Measurements from ENCODE around the gene KCNG1.

Gene KCNG1

DNA sequence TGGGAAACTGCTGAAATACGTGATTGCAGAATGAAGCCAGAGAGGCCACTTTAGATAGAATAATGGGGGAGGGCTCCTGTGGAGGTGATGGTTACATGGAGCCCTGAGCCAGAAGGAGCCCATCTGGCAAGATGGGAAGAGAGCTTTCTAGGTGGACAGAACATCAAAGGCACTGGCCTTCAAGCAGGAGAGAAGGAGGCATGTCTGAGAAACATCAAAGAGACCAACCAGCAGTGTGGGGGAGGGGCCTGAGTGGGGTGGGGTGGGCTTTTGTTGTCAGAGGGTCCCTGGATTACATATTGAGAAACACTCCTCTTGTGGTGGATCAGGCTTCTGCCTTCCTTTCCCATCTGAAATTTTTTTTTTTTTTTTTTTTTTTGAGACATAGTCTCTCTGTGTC is 1.9 kb upstream of the KCNG1 start:
- no peak for TF ChIP-seq GATA3 (IDR thresholded peaks at IDR 0.05; ENCODE audit: low read depth, low read length)
- TF ChIP-seq GATA2 (IDR thresholded peaks at IDR 0.05; ENCODE audit: low read depth, low read length) = no peak

- TF ChIP-seq GATA2 (IDR thresholded peaks at IDR 0.05; ENCODE audit: low read depth, low read length) (no peak), GATA3 (IDR thresholded peaks at IDR 0.05; ENCODE audit: low read depth, low read length) (no peak)
These were observed 779 bp upstream of the KCNG1 start for GRCh38 chr20:51023617-51024155.

GRCh38 chr20:51022227-51022802 is 592 bp downstream of the KCNG1 start:
- TF ChIP-seq GATA3 (IDR thresholded peaks at IDR 0.05; ENCODE audit: low read depth, low read length) = no peak
- TF ChIP-seq GATA2 (IDR thresholded peaks at IDR 0.05; ENCODE audit: low read depth, low read length) = no peak

DNA sequence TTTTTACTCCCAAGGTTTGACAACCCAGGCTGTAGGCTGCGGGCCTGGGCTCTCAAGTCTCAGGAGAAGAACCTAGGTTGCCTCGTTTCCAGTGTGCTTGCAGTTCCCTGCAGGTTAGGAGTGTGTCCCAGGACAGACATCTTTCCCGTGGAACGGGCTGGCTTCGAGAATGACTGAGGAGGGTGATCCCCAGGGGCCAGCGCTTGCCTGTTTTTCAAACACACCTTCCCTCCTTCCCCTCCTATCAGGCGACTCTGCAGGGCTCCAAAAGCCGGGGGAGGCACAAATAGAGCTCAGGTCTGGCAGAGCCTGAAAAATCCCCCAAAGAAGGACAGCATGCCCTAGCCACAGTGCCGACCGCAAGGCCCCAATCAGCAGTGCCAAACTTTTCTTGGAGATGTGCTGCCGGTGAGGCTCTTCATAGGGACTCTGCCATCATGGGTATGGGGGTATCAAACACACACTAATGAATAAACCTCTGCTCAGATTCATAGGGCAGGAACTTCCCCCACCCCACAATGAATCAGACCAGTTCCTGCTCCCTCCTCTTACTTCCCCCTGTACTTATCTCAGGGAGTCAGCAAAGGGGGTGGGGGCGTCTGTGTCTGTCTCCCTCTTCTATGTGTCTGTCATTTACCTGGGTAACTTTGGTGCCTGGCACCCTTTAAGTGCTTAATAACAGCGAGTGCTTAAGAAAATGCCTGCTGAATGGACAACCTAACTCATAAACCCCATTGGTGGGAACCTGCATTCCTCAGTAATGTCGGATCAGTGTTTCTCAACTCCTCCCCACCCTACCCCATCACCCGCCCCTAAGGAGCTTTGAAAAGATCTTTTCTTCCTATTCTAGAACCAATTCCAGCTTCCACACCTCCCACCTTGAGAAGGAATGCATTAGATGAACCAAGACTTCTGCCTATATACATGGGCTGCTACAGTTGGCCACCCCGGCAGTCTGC is 1.6 kb downstream of the KCNG1 start:
- TF ChIP-seq GATA2 (IDR thresholded peaks at IDR 0.05; ENCODE audit: low read depth, low read length) = no peak
- TF ChIP-seq GATA3 (IDR thresholded peaks at IDR 0.05; ENCODE audit: low read depth, low read length) = no peak

DNA sequence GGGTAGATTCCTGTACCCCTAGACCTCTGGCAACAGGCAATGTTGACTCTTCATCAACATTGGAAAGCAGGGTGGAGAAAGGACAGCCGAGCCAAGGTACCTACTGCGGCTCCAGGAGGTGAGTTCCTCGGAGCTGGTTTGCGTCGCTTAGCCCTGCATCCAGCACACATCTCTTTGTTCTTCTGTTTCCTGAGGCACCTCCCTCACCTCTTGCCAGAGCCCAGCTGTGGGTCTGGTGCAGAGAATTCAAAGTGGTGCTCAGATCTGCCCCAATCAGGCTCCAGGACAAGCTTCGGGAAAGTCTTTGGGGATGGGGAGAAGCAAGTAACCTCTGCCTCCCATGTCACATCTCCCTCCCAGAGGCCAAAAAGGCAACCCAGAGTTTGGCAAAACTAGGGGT is 2.2 kb downstream of the KCNG1 start:
- TF ChIP-seq GATA2 (IDR thresholded peaks at IDR 0.05; ENCODE audit: low read depth, low read length) (no peak), GATA3 (IDR thresholded peaks at IDR 0.05; ENCODE audit: low read depth, low read length) (no peak)

GRCh38 chr20:51019656-51020592 is 3.0 kb downstream of the KCNG1 start:
- TF ChIP-seq GATA3 (IDR thresholded peaks at IDR 0.05; ENCODE audit: low read depth, low read length) (no peak), GATA2 (IDR thresholded peaks at IDR 0.05; ENCODE audit: low read depth, low read length) (no peak)

- TF ChIP-seq GATA2 (IDR thresholded peaks at IDR 0.05; ENCODE audit: low read depth, low read length) (no peak), GATA3 (IDR thresholded peaks at IDR 0.05; ENCODE audit: low read depth, low read length) (no peak)
These were observed 5.7 kb downstream of the KCNG1 start for GRCh38 chr20:51017251-51017650.

DNA sequence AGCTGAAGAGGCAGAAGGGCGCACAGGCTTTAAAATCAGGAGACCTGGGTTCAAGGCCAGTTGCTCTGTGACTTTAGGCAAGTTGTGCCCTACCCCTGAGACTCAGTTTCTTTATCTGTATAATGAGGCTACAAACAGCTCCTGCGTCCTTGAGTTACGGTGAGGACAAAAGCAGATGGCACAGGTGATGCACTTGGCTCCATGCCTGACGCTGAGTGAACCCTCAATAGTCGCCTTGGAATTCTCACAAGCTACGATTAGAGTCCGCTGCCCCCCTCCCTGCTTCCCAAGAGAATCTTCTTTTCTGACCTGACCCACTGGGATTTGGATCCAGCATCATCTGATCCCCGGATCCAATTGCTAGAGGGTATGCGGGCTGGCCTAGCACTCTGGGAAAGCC is 6.4 kb downstream of the KCNG1 start:
- TF ChIP-seq GATA2 (IDR thresholded peaks at IDR 0.05; ENCODE audit: low read depth, low read length) (no peak), GATA3 (IDR thresholded peaks at IDR 0.05; ENCODE audit: low read depth, low read length) (no peak)

DNA sequence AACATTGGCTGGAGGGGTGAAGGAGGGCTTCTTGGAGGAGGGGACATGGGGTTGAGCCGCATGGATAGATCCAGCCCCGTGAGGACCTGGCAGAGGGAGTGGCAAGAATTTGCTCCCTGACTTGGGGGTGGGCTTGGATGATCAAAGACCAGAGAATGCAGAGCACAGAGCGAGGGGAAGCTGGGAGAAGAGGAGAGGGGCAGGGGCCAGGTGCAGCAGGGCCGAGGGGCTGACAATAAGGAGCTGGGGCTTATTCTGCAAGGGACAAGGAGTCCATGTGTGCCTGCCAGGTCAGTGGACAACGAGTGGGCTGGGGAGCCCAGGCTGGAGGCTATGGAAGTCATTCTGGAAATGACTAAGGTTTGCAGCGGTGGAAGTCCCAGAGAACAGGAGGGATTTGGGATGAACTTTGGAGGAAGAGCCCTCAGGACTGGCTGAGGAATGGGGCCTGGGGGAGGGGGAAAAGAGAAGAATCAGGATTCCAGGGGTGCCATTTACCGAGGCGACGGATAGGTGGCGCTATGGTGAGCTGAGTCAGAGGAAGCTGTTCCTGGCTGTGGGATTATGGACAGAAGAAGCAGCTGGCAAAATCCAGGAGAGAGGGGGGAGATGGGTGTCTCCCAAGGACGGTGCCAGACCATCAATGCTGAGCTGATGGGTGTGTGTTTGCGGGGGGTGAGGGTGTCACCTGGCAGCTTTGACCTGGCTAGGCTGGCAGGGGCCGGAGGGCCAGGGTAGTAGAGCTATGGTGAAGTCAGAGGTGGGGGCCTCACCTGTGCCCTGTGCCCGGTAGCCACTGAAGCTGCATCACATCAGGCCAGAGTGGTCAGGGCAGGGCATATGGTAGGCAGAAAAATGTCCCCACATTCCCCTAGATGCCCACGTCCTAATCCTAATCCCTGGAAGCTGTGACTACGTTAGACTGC is 7.8 kb downstream of the KCNG1 start:
- TF ChIP-seq GATA2 (IDR thresholded peaks at IDR 0.05; ENCODE audit: low read depth, low read length) (no peak), GATA3 (IDR thresholded peaks at IDR 0.05; ENCODE audit: low read depth, low read length) (no peak)

DNA sequence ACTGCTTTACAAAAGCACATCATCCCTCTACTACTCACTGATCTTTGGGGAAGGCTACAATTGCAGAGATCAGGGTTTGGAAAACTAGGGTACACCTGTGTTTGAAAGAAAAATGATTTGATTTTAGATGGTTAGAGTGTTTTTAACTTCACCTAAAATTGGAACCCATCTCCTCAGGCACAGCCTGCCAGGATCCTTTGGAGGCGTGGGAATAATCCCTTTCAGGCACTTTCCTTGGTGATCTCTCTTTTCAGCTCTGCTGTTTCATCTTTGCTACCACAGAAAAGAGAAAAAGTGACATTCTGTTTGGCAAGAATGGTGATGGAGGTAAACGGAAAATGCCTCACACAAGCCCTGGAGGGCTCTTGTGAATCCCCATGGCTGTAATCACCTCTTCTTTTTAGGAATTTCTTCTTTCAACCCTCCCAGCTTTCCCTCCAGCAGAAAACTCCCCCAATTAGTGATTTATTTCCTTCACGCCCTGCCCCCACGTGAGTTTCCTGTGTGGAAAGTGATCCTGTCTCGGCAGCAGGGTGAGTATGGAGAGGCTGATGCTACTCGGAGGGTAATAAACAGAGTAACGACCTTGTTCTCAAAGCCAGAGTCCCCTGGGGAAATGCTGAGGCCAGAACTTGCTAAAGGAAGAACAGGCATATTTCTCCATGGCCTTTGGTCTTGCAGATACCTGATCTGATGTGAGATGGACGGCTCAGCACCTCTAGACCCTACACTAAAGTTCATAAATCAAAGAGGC is 9.2 kb downstream of the KCNG1 start:
- no peak for TF ChIP-seq GATA3 (IDR thresholded peaks at IDR 0.05; ENCODE audit: low read depth, low read length)
- TF ChIP-seq GATA2 (IDR thresholded peaks at IDR 0.05; ENCODE audit: low read depth, low read length) = no peak

DNA sequence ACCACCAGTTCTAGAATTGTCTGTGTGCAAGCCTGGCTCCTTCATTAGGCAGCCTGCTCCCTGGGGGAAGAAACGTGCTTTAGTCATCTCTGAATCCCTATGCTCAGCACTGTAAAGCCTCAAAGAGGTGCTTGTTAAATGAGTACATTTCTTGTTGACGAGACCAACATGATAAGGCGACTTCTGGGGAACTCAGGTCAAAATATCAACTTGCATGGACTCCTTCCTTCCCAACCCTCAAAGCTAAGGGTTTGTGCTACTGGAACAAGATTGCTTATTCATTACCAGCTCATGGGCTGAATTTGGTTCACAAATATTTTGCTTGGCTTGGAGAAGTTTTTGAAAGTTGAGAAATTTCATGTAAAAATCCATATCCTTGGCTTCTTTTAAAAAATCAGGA is 10.6 kb downstream of the KCNG1 start:
- TF ChIP-seq GATA3 (IDR thresholded peaks at IDR 0.05; ENCODE audit: low read depth, low read length) (no peak), GATA2 (IDR thresholded peaks at IDR 0.05; ENCODE audit: low read depth, low read length) (no peak)

- no peak for TF ChIP-seq GATA3 (IDR thresholded peaks at IDR 0.05; ENCODE audit: low read depth, low read length)
- no peak for TF ChIP-seq GATA2 (IDR thresholded peaks at IDR 0.05; ENCODE audit: low read depth, low read length)
These were observed 11.4 kb downstream of the KCNG1 start for GRCh38 chr20:51011479-51011878.
